ENCODE results near the gene PARN.
"Not testable (repeated sequence)": the region's sequence is repeated elsewhere in the genome, so short reads cannot be mapped to it uniquely, and the experiment has no call there.

Gene PARN

GRCh38 chr16:14650629-14651028 lies 20.6 kb upstream of the PARN start:
- H3K4me1 ChIP-seq (ENCODE audit: control insufficient read depth, low read depth, low read length): no peaks in the 10 kb centered on the region
- H3K9ac ChIP-seq (ENCODE audit: low read length): no peak overlapping the region
- no peak overlapping the region for H2BK5ac ChIP-seq (ENCODE audit: low read length)
- H3K79me1 ChIP-seq (ENCODE audit: low read length): peaks cover 1% of the 10 kb centered on the region
- H3K79me2 ChIP-seq (ENCODE audit: control insufficient read depth, insufficient read depth, low read length): no peaks in the 10 kb centered on the region
- H3K27me3 ChIP-seq (ENCODE audit: insufficient read depth, low read length, poor library complexity): no peaks in the 10 kb centered on the region
- H3K18ac ChIP-seq (ENCODE audit: low read length): no peak overlapping the region
- no peak overlapping the region for H3K4ac ChIP-seq (ENCODE audit: low read depth, low read length)
- no peak overlapping the region for H3K4me3 ChIP-seq (ENCODE audit: low read length)
- no peak overlapping the region for H4K8ac ChIP-seq (ENCODE audit: low read depth, low read length)
- H2BK120ac ChIP-seq (ENCODE audit: low read depth, low read length): no peak overlapping the region
- H3K36me3 ChIP-seq (ENCODE audit: control insufficient read depth, insufficient read depth, low read length): peaks cover 6% of the 10 kb centered on the region
- no peak overlapping the region for H2AK5ac ChIP-seq (ENCODE audit: low read length)
- H4K5ac ChIP-seq (ENCODE audit: low read length): no peak overlapping the region
- no peak overlapping the region for H3K27ac ChIP-seq (ENCODE audit: low read depth, low read length)
- no CpG with 5 or more reads among the region's 6 CpGs for WGBS (ENCODE audit: extremely low coverage, insufficient coverage, low lambda C conversion rate)
- H3K23ac ChIP-seq (ENCODE audit: low read length): no peak overlapping the region
- no peak overlapping the region for H3K4me2 ChIP-seq (ENCODE audit: low read length)
- DNase-seq: no peak
- no peak overlapping the region for H3K56ac ChIP-seq (ENCODE audit: low read length)
- H2BK15ac ChIP-seq (replicated peaks; ENCODE audit: low read depth): no peak overlapping the region

DNA sequence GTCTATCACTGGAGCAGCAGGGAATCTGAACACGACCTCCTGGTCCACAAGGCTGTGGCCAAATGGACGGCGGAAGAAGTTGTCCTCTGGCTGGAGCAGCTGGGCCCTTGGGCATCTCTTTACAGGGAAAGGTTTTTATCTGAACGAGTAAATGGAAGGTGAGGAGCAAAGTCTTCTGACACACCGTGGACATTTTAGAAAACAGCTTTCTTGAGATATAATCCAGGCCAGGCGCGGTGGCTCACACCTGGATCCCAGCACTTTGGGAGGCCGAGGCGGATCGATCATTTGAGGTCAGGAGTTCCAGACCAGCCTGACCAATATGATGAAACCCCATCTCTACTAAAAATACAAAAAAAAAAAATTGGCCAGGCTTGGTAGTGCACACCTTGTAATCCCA lies 19.8 kb upstream of the PARN start:
- H3K79me2 ChIP-seq (ENCODE audit: control insufficient read depth, insufficient read depth, low read length): no peaks in the 10 kb centered on the region
- no peak overlapping the region for H3K27ac ChIP-seq (ENCODE audit: low read depth, low read length)
- no peak overlapping the region for H2BK5ac ChIP-seq (ENCODE audit: low read length)
- no CpG with 5 or more reads among the region's 10 CpGs for WGBS (ENCODE audit: extremely low coverage, insufficient coverage, low lambda C conversion rate)
- no peaks in the 10 kb centered on the region for H3K27me3 ChIP-seq (ENCODE audit: insufficient read depth, low read length, poor library complexity)
- no peak overlapping the region for H2BK15ac ChIP-seq (replicated peaks; ENCODE audit: low read depth)
- no peak overlapping the region for H4K5ac ChIP-seq (ENCODE audit: low read length)
- H2BK120ac ChIP-seq (ENCODE audit: low read depth, low read length): no peak overlapping the region
- H3K36me3 ChIP-seq (ENCODE audit: control insufficient read depth, insufficient read depth, low read length): peaks cover 6% of the 10 kb centered on the region
- no peak overlapping the region for H3K18ac ChIP-seq (ENCODE audit: low read length)
- H3K4me2 ChIP-seq (ENCODE audit: low read length): no peak overlapping the region
- H3K56ac ChIP-seq (ENCODE audit: low read length): no peak overlapping the region
- no peak overlapping the region for H3K23ac ChIP-seq (ENCODE audit: low read length)
- no peak overlapping the region for H3K4me3 ChIP-seq (ENCODE audit: low read length)
- H3K9ac ChIP-seq (ENCODE audit: low read length): no peak overlapping the region
- H4K8ac ChIP-seq (ENCODE audit: low read depth, low read length): no peak overlapping the region
- H3K4ac ChIP-seq (ENCODE audit: low read depth, low read length): no peak overlapping the region
- no peaks in the 10 kb centered on the region for H3K4me1 ChIP-seq (ENCODE audit: control insufficient read depth, low read depth, low read length)
- no peak for DNase-seq
- peaks cover 1% of the 10 kb centered on the region for H3K79me1 ChIP-seq (ENCODE audit: low read length)
- no peak overlapping the region for H2AK5ac ChIP-seq (ENCODE audit: low read length)

- Histone ChIP-seq H4K5ac (ENCODE audit: low read length) (no peak overlapping the region), H3K9ac (ENCODE audit: low read length) (no peak overlapping the region), H3K4me3 (ENCODE audit: low read length) (no peak overlapping the region), H3K27ac (ENCODE audit: low read depth, low read length) (no peak overlapping the region), H3K4me1 (ENCODE audit: control insufficient read depth, low read depth, low read length) (no peaks in the 10 kb centered on the region), H3K79me2 (ENCODE audit: control insufficient read depth, insufficient read depth, low read length) (peaks cover 45% of the 10 kb centered on the region), H3K56ac (ENCODE audit: low read length) (no peak overlapping the region), H4K8ac (ENCODE audit: low read depth, low read length) (no peak overlapping the region), H3K4me2 (ENCODE audit: low read length) (no peak overlapping the region), H2AK5ac (ENCODE audit: low read length) (no peak overlapping the region), H3K23ac (ENCODE audit: low read length) (no peak overlapping the region), H3K18ac (ENCODE audit: low read length) (no peak overlapping the region), H2BK5ac (ENCODE audit: low read length) (no peak overlapping the region), H3K79me1 (ENCODE audit: low read length) (peaks cover 18% of the 10 kb centered on the region), H3K4ac (ENCODE audit: low read depth, low read length) (no peak overlapping the region), H2BK15ac (replicated peaks; ENCODE audit: low read depth) (no peak overlapping the region), H3K27me3 (ENCODE audit: insufficient read depth, low read length, poor library complexity) (no peaks in the 10 kb centered on the region), H2BK120ac (ENCODE audit: low read depth, low read length) (no peak overlapping the region), H3K36me3 (ENCODE audit: control insufficient read depth, insufficient read depth, low read length) (peaks cover 1% of the 10 kb centered on the region)
- no peak for DNase-seq
- WGBS (ENCODE audit: extremely low coverage, insufficient coverage, low lambda C conversion rate): no CpG with 5 or more reads among the region's 7 CpGs
These were observed 11.9 kb upstream of the PARN start for GRCh38 chr16:14641926-14642325.

- Histone ChIP-seq H3K4me3 (ENCODE audit: low read length) (no peak overlapping the region), H3K56ac (ENCODE audit: low read length) (no peak overlapping the region), H3K79me2 (ENCODE audit: control insufficient read depth, insufficient read depth, low read length) (peaks cover 46% of the 10 kb centered on the region), H3K4me1 (ENCODE audit: control insufficient read depth, low read depth, low read length) (no peaks in the 10 kb centered on the region), H4K5ac (ENCODE audit: low read length) (no peak overlapping the region), H3K4ac (ENCODE audit: low read depth, low read length) (no peak overlapping the region), H3K4me2 (ENCODE audit: low read length) (no peak overlapping the region), H3K23ac (ENCODE audit: low read length) (no peak overlapping the region), H2AK5ac (ENCODE audit: low read length) (no peak overlapping the region), H2BK120ac (ENCODE audit: low read depth, low read length) (no peak overlapping the region), H3K79me1 (ENCODE audit: low read length) (peaks cover 18% of the 10 kb centered on the region), H3K9ac (ENCODE audit: low read length) (no peak overlapping the region), H3K18ac (ENCODE audit: low read length) (no peak overlapping the region), H2BK5ac (ENCODE audit: low read length) (no peak overlapping the region), H2BK15ac (replicated peaks; ENCODE audit: low read depth) (no peak overlapping the region), H3K27ac (ENCODE audit: low read depth, low read length) (no peak overlapping the region), H4K8ac (ENCODE audit: low read depth, low read length) (no peak overlapping the region), H3K27me3 (ENCODE audit: insufficient read depth, low read length, poor library complexity) (no peaks in the 10 kb centered on the region), H3K36me3 (ENCODE audit: control insufficient read depth, insufficient read depth, low read length) (peaks cover 1% of the 10 kb centered on the region)
- no CpG with 5 or more reads among the region's 8 CpGs for WGBS (ENCODE audit: extremely low coverage, insufficient coverage, low lambda C conversion rate)
- DNase-seq: no peak
These were observed 11.1 kb upstream of the PARN start for GRCh38 chr16:14641206-14641605.

DNA sequence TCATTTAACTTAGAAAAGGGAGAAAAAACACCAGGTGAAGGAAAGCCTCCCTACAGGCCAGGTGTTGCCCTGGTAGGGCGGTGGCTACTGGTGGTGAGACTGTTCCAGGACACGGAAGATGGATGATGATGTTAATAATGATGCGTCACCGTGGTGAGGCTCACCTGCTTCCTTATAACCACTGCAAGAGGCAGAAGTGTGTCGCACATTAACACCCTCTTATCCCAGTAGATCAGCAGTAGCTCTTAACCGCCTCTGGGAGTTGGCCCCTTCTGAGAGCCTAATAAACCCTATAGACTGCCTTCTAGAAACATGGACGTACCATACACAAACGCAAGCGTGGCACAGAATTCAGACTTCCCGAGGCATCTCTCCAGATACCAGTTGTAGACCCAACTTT lies 10.5 kb upstream of the PARN start:
- no CpG with 5 or more reads among the region's 10 CpGs for WGBS (ENCODE audit: extremely low coverage, insufficient coverage, low lambda C conversion rate)
- H4K8ac ChIP-seq (ENCODE audit: low read depth, low read length): no peak overlapping the region
- no peak overlapping the region for H2BK15ac ChIP-seq (replicated peaks; ENCODE audit: low read depth)
- no peak for DNase-seq
- H2BK120ac ChIP-seq (ENCODE audit: low read depth, low read length): no peak overlapping the region
- H3K79me2 ChIP-seq (ENCODE audit: control insufficient read depth, insufficient read depth, low read length): peaks cover 49% of the 10 kb centered on the region
- no peak overlapping the region for H3K4me3 ChIP-seq (ENCODE audit: low read length)
- H3K18ac ChIP-seq (ENCODE audit: low read length): no peak overlapping the region
- H3K9ac ChIP-seq (ENCODE audit: low read length): no peak overlapping the region
- H3K79me1 ChIP-seq (ENCODE audit: low read length): peaks cover 18% of the 10 kb centered on the region
- no peak overlapping the region for H3K23ac ChIP-seq (ENCODE audit: low read length)
- no peaks in the 10 kb centered on the region for H3K27me3 ChIP-seq (ENCODE audit: insufficient read depth, low read length, poor library complexity)
- H4K5ac ChIP-seq (ENCODE audit: low read length): no peak overlapping the region
- H3K36me3 ChIP-seq (ENCODE audit: control insufficient read depth, insufficient read depth, low read length): peaks cover 1% of the 10 kb centered on the region
- H3K27ac ChIP-seq (ENCODE audit: low read depth, low read length): no peak overlapping the region
- no peak overlapping the region for H2BK5ac ChIP-seq (ENCODE audit: low read length)
- H3K4me2 ChIP-seq (ENCODE audit: low read length): no peak overlapping the region
- H3K4me1 ChIP-seq (ENCODE audit: control insufficient read depth, low read depth, low read length): no peaks in the 10 kb centered on the region
- H3K56ac ChIP-seq (ENCODE audit: low read length): no peak overlapping the region
- no peak overlapping the region for H3K4ac ChIP-seq (ENCODE audit: low read depth, low read length)
- no peak overlapping the region for H2AK5ac ChIP-seq (ENCODE audit: low read length)

DNA sequence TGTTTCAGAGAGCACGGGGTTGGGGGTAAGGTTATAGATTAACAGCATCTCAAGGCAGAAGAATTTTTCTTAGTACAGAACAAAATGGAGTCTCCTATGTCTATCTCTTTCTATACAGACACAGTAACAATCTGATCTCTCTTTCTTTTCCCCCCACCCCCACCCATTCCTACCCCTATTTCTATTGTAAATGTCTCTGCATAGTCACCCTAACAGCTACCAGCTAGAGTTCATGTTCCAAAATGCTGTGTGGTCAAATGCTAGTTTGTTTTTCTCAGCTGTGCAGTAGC lies 6.8 kb upstream of the PARN start:
- H3K4me2 ChIP-seq (ENCODE audit: low read length); H3K27me3 ChIP-seq (ENCODE audit: insufficient read depth, low read length, poor library complexity); H3K36me3 ChIP-seq (ENCODE audit: control insufficient read depth, insufficient read depth, low read length); H4K8ac ChIP-seq (ENCODE audit: low read depth, low read length); H3K18ac ChIP-seq (ENCODE audit: low read length); H2BK5ac ChIP-seq (ENCODE audit: low read length); H3K9ac ChIP-seq (ENCODE audit: low read length); H2AK5ac ChIP-seq (ENCODE audit: low read length); H2BK15ac ChIP-seq (replicated peaks; ENCODE audit: low read depth); H4K5ac ChIP-seq (ENCODE audit: low read length); H3K4ac ChIP-seq (ENCODE audit: low read depth, low read length); H3K23ac ChIP-seq (ENCODE audit: low read length); DNase-seq; H3K4me1 ChIP-seq (ENCODE audit: control insufficient read depth, low read depth, low read length); H2BK120ac ChIP-seq (ENCODE audit: low read depth, low read length); H3K4me3 ChIP-seq (ENCODE audit: low read length); H3K27ac ChIP-seq (ENCODE audit: low read depth, low read length); H3K56ac ChIP-seq (ENCODE audit: low read length): not testable (repeated sequence)
- peaks cover 22% of the 10 kb centered on the region for H3K79me1 ChIP-seq (ENCODE audit: low read length)
- WGBS (ENCODE audit: extremely low coverage, insufficient coverage, low lambda C conversion rate): no CpG with 5 or more reads among the region's 1 CpG
- H3K79me2 ChIP-seq (ENCODE audit: control insufficient read depth, insufficient read depth, low read length): peaks cover 62% of the 10 kb centered on the region

Measured in mesendoderm (in vitro differentiated cells).